ENCODE measurements around the gene ZC3H12C.
A peak's percentile ranks its signal among the peaks of the same experiment; 100 is the strongest.
"Not testable (repeated sequence)": the region's sequence is repeated elsewhere in the genome, so short reads cannot be mapped to it uniquely, and the experiment has no call there.

The ZC3H12C gene

GRCh38 chr11:110092515-110093406, at the start of gene ZC3H12C:
ZC3H12C (plus strand) TSS chr11:110093392; CDS start chr11:110093412, 20 bp downstream.
- peak; percentile 79 for DNase-seq (ENCODE audit: low spot score)

- no peak for DNase-seq (ENCODE audit: low spot score)
Observed at GRCh38 chr11:110044226-110044968, 48.8 kb upstream of the ZC3H12C start.

GRCh38 chr11:110046775-110047380, 46.3 kb upstream of the ZC3H12C start:
- DNase-seq (ENCODE audit: low spot score) = peak; percentile 7

GRCh38 chr11:110049501-110050200, 43.5 kb upstream of the ZC3H12C start:
- DNase-seq (ENCODE audit: low spot score) = no peak

- DNase-seq (ENCODE audit: low spot score) = no peak
Observed at GRCh38 chr11:110050201-110050506, 43.0 kb upstream of the ZC3H12C start.

- no peak for DNase-seq (ENCODE audit: low spot score)
Observed at GRCh38 chr11:110053848-110054414, 39.3 kb upstream of the ZC3H12C start.

- DNase-seq (ENCODE audit: low spot score) = no peak
Observed at GRCh38 chr11:110056956-110057355, 36.2 kb upstream of the ZC3H12C start.

GRCh38 chr11:110059706-110060463, 33.3 kb upstream of the ZC3H12C start:
- DNase-seq (ENCODE audit: low spot score) = peak; percentile 12

- DNase-seq (ENCODE audit: low spot score) = no peak
Observed at GRCh38 chr11:110061296-110061695, 31.9 kb upstream of the ZC3H12C start.

GRCh38 chr11:110062247-110062646, 30.9 kb upstream of the ZC3H12C start:
- no peak for DNase-seq (ENCODE audit: low spot score)

- no peak for DNase-seq (ENCODE audit: low spot score)
Observed at GRCh38 chr11:110065189-110065588, 28.0 kb upstream of the ZC3H12C start.

GRCh38 chr11:110068001-110068400, 25.2 kb upstream of the ZC3H12C start:
- DNase-seq (ENCODE audit: low spot score) = not testable (repeated sequence)

- DNase-seq (ENCODE audit: low spot score) = no peak
Observed at GRCh38 chr11:110069158-110069737, 23.9 kb upstream of the ZC3H12C start.

- no peak for DNase-seq (ENCODE audit: low spot score)
Observed at GRCh38 chr11:110070176-110070575, 23.0 kb upstream of the ZC3H12C start.

- no peak for DNase-seq (ENCODE audit: low spot score)
Observed at GRCh38 chr11:110071197-110071596, 22.0 kb upstream of the ZC3H12C start.

GRCh38 chr11:110072930-110073329, 20.3 kb upstream of the ZC3H12C start:
- DNase-seq (ENCODE audit: low spot score) = no peak

- no peak for DNase-seq (ENCODE audit: low spot score)
Observed at GRCh38 chr11:110074499-110074898, 18.7 kb upstream of the ZC3H12C start.

GRCh38 chr11:110075105-110075846, 17.9 kb upstream of the ZC3H12C start:
- DNase-seq (ENCODE audit: low spot score) = no peak

GRCh38 chr11:110075847-110076208, 17.4 kb upstream of the ZC3H12C start:
- DNase-seq (ENCODE audit: low spot score) = no peak

- DNase-seq (ENCODE audit: low spot score) = no peak
Observed at GRCh38 chr11:110076371-110076965, 16.7 kb upstream of the ZC3H12C start.

All from hepatic stellate cell (primary cell).